Neural cell (in vitro differentiated cells): ENCODE measurements around the gene SPTB. TPM values are rescaled to one million over a fixed set of nuclear protein-coding genes. Genes with fewer than 3 reads are reported as not detected.

ENCODE experiments used
- H2AFZ ChIP-seq: fragments of 200-600, 300-800 bp; sonication (generic), shearing (Covaris generic); 2 replicates; pipeline ENCODE4 v1.6.0; 2014; ENCODE audit warnings: low read depth, mild to moderate bottlenecking, antibody characterized with exemption, low read length, moderate library complexity
- H3F3A ChIP-seq: fragments of 200-600 bp; shearing (Covaris generic); 2 replicates; pipeline ENCODE4 v1.6.1; 2016; ENCODE audit warnings: mild to moderate bottlenecking, moderate library complexity, mixed read lengths, antibody characterized with exemption, low read length; ENCODE audit not compliant: insufficient read depth, poor library complexity, severe bottlenecking
- H3K27ac ChIP-seq: fragments of 200-600, 300-800 bp; sonication (generic), shearing (Covaris generic); 2 replicates; pipeline ENCODE4 v1.5.1; 2014; ENCODE audit warnings: mild to moderate bottlenecking, low read length, moderate library complexity
- H3K27me3 ChIP-seq: fragments of 300-800, 200-600 bp; sonication (generic), shearing (Covaris generic); 2 replicates; pipeline ENCODE4 v1.6.0; 2014; ENCODE audit warnings: mild to moderate bottlenecking, low read depth, low read length, moderate library complexity; ENCODE audit not compliant: insufficient read depth
- H3K36me3 ChIP-seq: fragments of 300-800, 200-600 bp; sonication (generic), shearing (Covaris generic); 2 replicates; pipeline ENCODE4 v1.5.1; 2014; ENCODE audit warnings: mild to moderate bottlenecking, antibody characterized with exemption, low read length, moderate library complexity; ENCODE audit not compliant: insufficient read depth
- H3K4me2 ChIP-seq: fragments of 300-800, 200-600 bp; sonication (generic), shearing (Covaris generic); 2 replicates; pipeline ENCODE4 v1.6.0; 2014; ENCODE audit warnings: mild to moderate bottlenecking, low read length
- H3K4me3 ChIP-seq: fragments of 300-800, 200-600 bp; sonication (generic), shearing (Covaris generic); 2 replicates; pipeline ENCODE4 v1.5.1; 2014; ENCODE audit warnings: mild to moderate bottlenecking, low read length, moderate library complexity
- H3K79me2 ChIP-seq: fragments of 200-600 bp; shearing (Covaris generic); replicated peaks from 2 replicates; pipeline ENCODE4 v1.6.0; 2014; ENCODE audit warnings: mild to moderate bottlenecking, low read length, moderate library complexity; ENCODE audit not compliant: insufficient read depth
- H3K9ac ChIP-seq: fragments of 300-800, 200-600 bp; sonication (generic), shearing (Covaris generic); 2 replicates; pipeline ENCODE4 v1.6.1; 2016; ENCODE audit warnings: mild to moderate bottlenecking, low read length, mixed read lengths
- H3K9me2 ChIP-seq: fragments of 200-600 bp; shearing (Covaris generic); 2 replicates; pipeline ENCODE4 v1.6.1; 2016; ENCODE audit warnings: mild to moderate bottlenecking, low read length, mixed read lengths; ENCODE audit not compliant: insufficient read depth
- H3K9me3 ChIP-seq: fragments of 200-600, 300-800 bp; sonication (generic), shearing (Covaris generic); 2 replicates; pipeline ENCODE4 v1.6.1; 2016; ENCODE audit warnings: mild to moderate bottlenecking, mixed run types, low read length, moderate library complexity, mixed read lengths
- H4K20me1 ChIP-seq: fragments of 200-600 bp; shearing (Covaris generic); 2 replicates; pipeline ENCODE4 v1.6.1; 2016; ENCODE audit warnings: mild to moderate bottlenecking, mixed run types; ENCODE audit not compliant: insufficient read depth
- CTCF ChIP-seq: fragments of 450-650 bp; IDR thresholded peaks from 2 replicates; pipeline ENCODE4 v1.5.1; 2014; ENCODE audit warnings: antibody characterized with exemption, mild to moderate bottlenecking, moderate library complexity; ENCODE audit not compliant: poor library complexity, severe bottlenecking
- EP300 ChIP-seq: fragments of 450-650 bp; conservative IDR thresholded peaks from 2 replicates; pipeline ENCODE4 v1.6.1; 2014; ENCODE audit warnings: antibody characterized with exemption, mild to moderate bottlenecking, moderate library complexity; ENCODE audit not compliant: poor library complexity, severe bottlenecking
- EZH2 ChIP-seq: fragments of 200-600, 300-800 bp; shearing (Covaris generic), sonication (generic); IDR thresholded peaks from 2 replicates; pipeline ENCODE4 v1.6.1; 2014; ENCODE audit warnings: antibody characterized with exemption, low read length, borderline replicate concordance, mild to moderate bottlenecking; ENCODE audit not compliant: insufficient read depth, poor library complexity, severe bottlenecking
- MXI1 ChIP-seq: fragments of 450-650 bp; conservative IDR thresholded peaks from 2 replicates; pipeline ENCODE4 v1.6.1; 2014; ENCODE audit warnings: antibody characterized with exemption, mild to moderate bottlenecking; ENCODE audit not compliant: poor library complexity, severe bottlenecking
- POLR2AphosphoS5 ChIP-seq: IDR thresholded peaks from 2 replicates; pipeline ENCODE4 v1.6.1; 2012
- RAD21 ChIP-seq: fragments of 450-650 bp; conservative IDR thresholded peaks from 2 replicates; pipeline ENCODE4 v1.6.1; 2014; ENCODE audit warnings: antibody characterized with exemption, mild to moderate bottlenecking, moderate library complexity
- REST ChIP-seq: IDR thresholded peaks from 2 replicates; pipeline ENCODE4 v1.6.1; 2012; ENCODE audit warnings: borderline replicate concordance
- SMC3 ChIP-seq: fragments of 450-650 bp; conservative IDR thresholded peaks from 2 replicates; pipeline ENCODE4 v1.6.1; 2014; ENCODE audit warnings: antibody characterized with exemption, mild to moderate bottlenecking, moderate library complexity; ENCODE audit not compliant: poor library complexity
- TAF1 ChIP-seq: IDR thresholded peaks from 2 replicates; pipeline ENCODE4 v1.6.1; 2012; ENCODE audit warnings: low read depth
- polyA plus RNA-seq: library from polyadenylated mRNA; depleted of rRNA; stranded (reverse); fragments of >200 nt; gene quantifications from 2 replicates; pipeline ENCODE4 v1.2.3, GENCODE V29; 2014

Gene SPTB
- polyA plus RNA-seq, 1 donor from 2014 or later = 1.9 TPM

- Histone ChIP-seq H3K27me3 (peaks cover 41% of the 10 kb centered on the region), H3K9me3 (no peaks in the 10 kb centered on the region), H3F3A (no peaks in the 10 kb centered on the region), H3K9ac (no peak overlapping the region), H3K4me3 (no peak overlapping the region), H3K27ac (no peak overlapping the region), H3K4me2 (no peak overlapping the region), H4K20me1 (no peaks in the 10 kb centered on the region), H2AFZ (no peak overlapping the region), H3K79me2 (no peaks in the 10 kb centered on the region), H3K36me3 (no peaks in the 10 kb centered on the region), H3K9me2 (no peaks in the 10 kb centered on the region)
- TF ChIP-seq TAF1 (no peak), SMC3 (no peak), REST (no peak), CTCF (no peak), EP300 (no peak), EZH2 (no peak), MXI1 (no peak), POLR2AphosphoS5 (no peak), RAD21 (no peak)
Observed at GRCh38 chr14:64875350-64875749, 4.4 kb downstream of the SPTB start.

GRCh38 chr14:64873506-64874219, 6.0 kb downstream of the SPTB start:
- Histone ChIP-seq H3K4me3 (no peak overlapping the region), H3K9ac (no peak overlapping the region), H3K36me3 (no peaks in the 10 kb centered on the region), H3K27ac (no peak overlapping the region), H3K27me3 (peaks cover 25% of the 10 kb centered on the region), H3K9me3 (no peaks in the 10 kb centered on the region), H3K9me2 (no peaks in the 10 kb centered on the region), H2AFZ (no peak overlapping the region), H3F3A (no peaks in the 10 kb centered on the region), H3K79me2 (no peaks in the 10 kb centered on the region), H4K20me1 (no peaks in the 10 kb centered on the region), H3K4me2 (no peak overlapping the region)
- TF ChIP-seq MXI1 (no peak), EZH2 (no peak), CTCF (no peak), RAD21 (no peak), SMC3 (no peak), POLR2AphosphoS5 (no peak), TAF1 (no peak), REST (no peak)
